Measurements from ENCODE around the gene DHX9. TPM values are rescaled to one million over a fixed set of nuclear protein-coding genes. Genes with fewer than 3 reads are reported as not detected.

DHX9 gene
- total RNA-seq, 2 donors from 2014 or later = 67.4 to 89.0 TPM

- intact Hi-C loops (cut with DNase I) = no loop called here
- DNase-seq = no peak
- ATAC-seq = no peak
Measured at GRCh38 chr1:182833271-182833670, 5.9 kb upstream of the DHX9 start.

GRCh38 chr1:182834326-182834725, 4.8 kb upstream of the DHX9 start:
- no peak for ATAC-seq
- DNase-seq = no peak
- intact Hi-C loops (cut with DNase I) = no loop called here

DNA sequence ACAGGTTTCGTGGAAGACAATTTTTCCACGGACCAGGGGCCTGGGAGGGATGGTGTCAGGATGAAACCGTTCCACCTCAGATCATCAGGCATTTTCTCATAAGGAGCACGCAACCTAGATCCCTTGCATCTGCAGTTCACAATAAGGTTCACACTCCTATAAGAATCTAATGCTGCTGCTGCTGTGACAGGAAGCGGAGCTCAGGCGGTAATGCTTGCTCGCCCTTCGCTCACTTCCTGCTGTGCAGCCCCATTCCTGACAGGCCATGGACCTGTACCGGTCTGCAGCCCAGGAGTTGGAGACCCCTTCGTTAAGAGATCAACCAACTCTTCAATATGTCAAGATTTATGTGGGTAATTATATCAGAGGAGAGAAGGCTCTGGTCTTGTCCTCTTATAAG, 3.3 kb upstream of the DHX9 start:
- DNase-seq (no peak), ATAC-seq (no peak)
- intact Hi-C loops (cut with DNase I) = no loop called here

DNA sequence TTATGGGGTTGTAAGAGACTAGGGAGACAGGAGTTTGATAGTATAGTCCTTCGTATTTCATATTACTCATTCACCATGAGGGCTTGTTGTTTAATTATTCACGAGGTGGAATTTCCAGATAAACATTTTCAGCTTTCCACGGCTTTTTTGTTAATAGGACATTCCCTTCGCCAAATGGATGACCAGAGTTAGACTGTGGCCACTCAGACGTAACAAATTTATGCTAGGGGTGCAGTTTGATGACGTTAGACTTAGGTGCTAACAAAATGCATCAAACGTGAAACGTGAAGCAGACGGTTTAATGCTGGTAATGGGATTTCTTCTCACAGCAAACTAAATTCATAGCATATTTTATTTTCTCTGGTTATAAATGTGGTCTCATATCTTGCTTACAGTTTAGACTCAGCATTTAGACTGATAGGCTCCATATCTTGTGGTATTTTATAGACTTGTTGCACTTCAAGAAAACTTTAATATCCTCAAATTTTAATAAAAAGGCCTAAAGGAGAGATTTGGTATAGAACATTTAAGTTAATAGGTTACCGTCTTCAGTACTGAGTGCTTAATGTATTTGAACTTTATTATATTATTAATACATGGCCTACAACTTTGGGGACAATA, 2.3 kb downstream of the DHX9 start:
- intact Hi-C loops (cut with DNase I) = no loop called here
- ATAC-seq (no peak), DNase-seq (no peak)

DNA sequence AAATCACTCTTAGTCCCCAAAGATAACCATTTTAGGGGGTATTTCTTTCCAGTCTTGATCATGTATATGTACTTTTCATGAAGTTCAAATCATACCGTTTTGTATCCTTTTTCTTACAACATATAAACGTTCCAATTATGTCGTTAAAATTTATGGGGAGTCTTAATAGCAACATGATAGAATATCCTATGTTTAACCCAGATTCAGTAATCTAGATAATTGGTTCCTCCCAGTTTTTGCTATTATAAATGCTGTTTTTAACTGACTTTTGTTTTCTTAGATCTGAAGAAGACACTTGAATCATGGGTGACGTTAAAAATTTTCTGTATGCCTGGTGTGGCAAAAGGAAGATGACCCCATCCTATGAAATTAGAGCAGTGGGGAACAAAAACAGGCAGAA, 3.1 kb downstream of the DHX9 start:
- ATAC-seq = no peak
- intact Hi-C loops (cut with DNase I) = no loop called here
- DNase-seq = no peak

DNA sequence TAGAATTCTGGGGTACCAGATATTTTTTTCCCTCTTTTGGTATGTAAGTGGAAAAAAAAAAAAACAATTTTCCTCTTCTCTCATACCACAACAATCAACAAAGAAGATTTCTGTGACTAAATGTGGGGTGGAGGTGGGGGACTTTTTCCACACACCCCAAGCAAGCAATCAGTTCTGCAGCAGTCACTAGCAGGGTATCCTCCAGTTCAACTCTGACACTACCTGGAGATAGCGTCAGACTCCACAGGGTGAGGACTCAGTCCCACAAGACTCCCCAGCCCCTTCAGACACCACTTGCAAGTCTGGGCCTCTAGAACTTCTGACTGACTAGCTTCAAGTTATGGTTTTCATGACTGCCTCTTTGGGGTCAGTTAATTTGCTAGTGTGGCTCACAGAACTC, 6.2 kb downstream of the DHX9 start:
- ATAC-seq (no peak), DNase-seq (no peak)
- intact Hi-C loops (cut with DNase I) = no loop called here

DNA sequence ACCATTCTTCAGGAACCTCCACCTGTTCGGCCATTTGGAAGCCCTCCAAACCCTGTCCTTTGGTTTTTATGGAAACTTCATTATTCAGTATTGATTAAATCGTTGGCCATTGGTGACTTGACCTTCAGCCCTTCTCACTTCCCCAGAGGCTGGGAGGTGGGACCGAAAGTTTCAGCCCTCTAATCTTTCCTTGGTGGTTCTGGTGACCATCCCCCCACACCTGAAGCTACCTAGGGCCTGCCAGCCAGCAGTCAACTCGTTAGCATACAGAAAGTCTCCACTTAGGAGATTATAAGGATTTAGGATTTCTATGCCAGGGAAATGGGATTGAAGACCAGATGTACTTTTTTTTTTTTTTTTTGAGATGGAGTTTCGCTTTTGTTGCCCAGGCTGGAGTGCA, 6.7 kb downstream of the DHX9 start:
- no peak for DNase-seq
- intact Hi-C loops (cut with DNase I) = no loop called here
- no peak for ATAC-seq

GRCh38 chr1:182847105-182847504, 8.0 kb downstream of the DHX9 start:
- ATAC-seq (no peak), DNase-seq (no peak)
- intact Hi-C loops (cut with DNase I) = no loop called here

GRCh38 chr1:182848736-182849135, 9.6 kb downstream of the DHX9 start:
- intact Hi-C loops (cut with DNase I) = no loop called here
- ATAC-seq (no peak), DNase-seq (no peak)

DNA sequence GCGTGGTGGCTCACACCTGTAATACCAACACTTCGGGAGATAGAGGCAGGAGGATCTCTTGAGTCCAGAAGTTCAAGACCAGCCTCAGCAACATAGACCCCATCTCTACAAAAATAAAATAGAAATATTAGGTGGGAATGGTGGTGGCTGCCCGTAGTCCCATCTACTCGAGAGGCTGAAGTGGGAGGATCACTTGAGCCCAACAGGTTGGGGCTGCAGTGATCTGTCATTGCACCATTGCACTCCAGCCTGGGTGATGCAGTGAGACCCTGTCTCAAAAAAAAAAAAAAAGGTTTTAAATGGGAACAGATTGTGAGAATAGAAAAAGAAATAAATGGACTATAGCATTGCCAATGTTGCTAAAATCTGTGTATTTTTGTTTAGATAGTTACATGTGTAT, 11.2 kb downstream of the DHX9 start:
- no peak for DNase-seq

GRCh38 chr1:182851825-182852224, 12.7 kb downstream of the DHX9 start:
- ATAC-seq (no peak), DNase-seq (no peak)
- intact Hi-C loops (cut with DNase I) = no loop called here

More for the DNA sequence above, 11.2 kb downstream of the DHX9 start:
- intact Hi-C loops (cut with DNase I) = no loop called here
- no peak for ATAC-seq

- DNase-seq = no peak
- intact Hi-C loops (cut with DNase I) = no loop called here
- ATAC-seq = no peak
Measured at GRCh38 chr1:182855911-182856310, 16.8 kb downstream of the DHX9 start.

DNA sequence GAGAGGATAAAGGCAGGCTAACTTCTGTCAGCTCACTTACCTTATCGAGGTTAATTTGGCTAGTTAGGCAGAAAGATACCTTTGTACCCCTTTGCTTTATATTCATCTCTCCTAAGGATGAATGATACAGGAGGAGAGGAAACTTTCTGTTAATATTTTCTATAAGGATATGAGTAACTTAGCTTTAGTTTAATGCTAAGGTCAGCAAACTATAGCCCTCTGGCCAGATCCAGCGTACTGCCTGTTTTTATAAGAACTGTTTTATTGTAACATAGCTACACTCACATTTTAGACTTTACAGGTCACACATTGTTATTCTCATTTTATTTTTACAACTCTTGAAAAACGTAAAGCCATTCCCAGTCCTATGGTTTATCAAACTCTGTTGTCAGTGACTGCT, 18.1 kb downstream of the DHX9 start:
- DNase-seq (no peak), ATAC-seq (no peak)
- intact Hi-C loops (cut with DNase I) = no loop called here

- ATAC-seq (no peak), DNase-seq (no peak)
- intact Hi-C loops (cut with DNase I) = no loop called here
Measured at GRCh38 chr1:182860658-182861057, 21.5 kb downstream of the DHX9 start.

GRCh38 chr1:182861994-182862393, 22.8 kb downstream of the DHX9 start:
- ATAC-seq (no peak), DNase-seq (no peak)
- intact Hi-C loops (cut with DNase I) = no loop called here

- no peak for DNase-seq
- no peak for ATAC-seq
- intact Hi-C loops (cut with DNase I) = no loop called here
Measured at GRCh38 chr1:182862827-182863226, 23.7 kb downstream of the DHX9 start.

GRCh38 chr1:182863940-182864339, 24.8 kb downstream of the DHX9 start:
- DNase-seq = no peak
- no peak for ATAC-seq
- intact Hi-C loops (cut with DNase I) = no loop called here

DNA sequence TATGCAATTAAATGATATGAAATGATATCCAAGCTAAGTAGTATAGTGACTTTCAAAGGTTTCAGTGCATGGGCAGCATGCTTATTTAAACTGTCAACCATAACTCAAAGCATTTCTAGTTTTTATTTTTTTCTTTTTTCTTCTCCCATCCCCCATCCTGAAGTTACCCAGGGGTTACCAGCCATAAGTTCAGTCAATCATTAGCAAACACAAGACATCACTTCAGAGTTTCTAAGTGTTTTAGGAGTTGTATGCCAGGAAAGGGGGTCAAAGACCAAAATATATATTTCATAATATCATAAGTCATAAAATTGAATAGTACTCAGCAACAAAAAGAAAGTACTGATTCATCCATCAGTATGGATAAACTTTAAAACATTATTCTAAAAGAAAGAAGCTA, 28.7 kb downstream of the DHX9 start:
- intact Hi-C loops (cut with DNase I) = no loop called here
- ATAC-seq (no peak), DNase-seq (no peak)

GRCh38 chr1:182869241-182869666, 30.1 kb downstream of the DHX9 start:
- intact Hi-C loops (cut with DNase I) = no loop called here
- DNase-seq (no peak), ATAC-seq (no peak)

GRCh38 chr1:182872881-182873280, 33.7 kb downstream of the DHX9 start:
- intact Hi-C loops (cut with DNase I) = no loop called here
- ATAC-seq = no peak

DNA sequence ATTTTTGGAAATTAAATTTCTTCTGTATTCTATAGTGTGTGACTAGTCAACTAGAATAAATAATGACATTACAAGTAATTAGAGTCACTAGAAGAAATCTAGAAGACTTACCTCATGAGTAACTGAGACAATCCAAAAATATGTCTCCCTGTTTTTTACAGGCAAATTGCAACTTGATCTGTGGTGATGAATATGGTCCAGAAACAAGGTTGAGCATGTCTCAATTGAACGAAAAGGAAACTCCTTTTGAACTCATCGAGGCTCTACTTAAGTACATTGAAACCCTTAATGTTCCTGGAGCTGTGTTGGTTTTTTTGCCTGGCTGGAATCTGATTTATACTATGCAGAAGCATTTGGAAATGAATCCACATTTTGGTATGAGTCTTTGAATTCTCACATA, 36.7 kb downstream of the DHX9 start:
- intact Hi-C loops (cut with DNase I) = no loop called here
- DNase-seq (no peak), ATAC-seq (no peak)

More at GRCh38 chr1:182872881-182873280, 33.7 kb downstream of the DHX9 start:
- no peak for DNase-seq

DNA sequence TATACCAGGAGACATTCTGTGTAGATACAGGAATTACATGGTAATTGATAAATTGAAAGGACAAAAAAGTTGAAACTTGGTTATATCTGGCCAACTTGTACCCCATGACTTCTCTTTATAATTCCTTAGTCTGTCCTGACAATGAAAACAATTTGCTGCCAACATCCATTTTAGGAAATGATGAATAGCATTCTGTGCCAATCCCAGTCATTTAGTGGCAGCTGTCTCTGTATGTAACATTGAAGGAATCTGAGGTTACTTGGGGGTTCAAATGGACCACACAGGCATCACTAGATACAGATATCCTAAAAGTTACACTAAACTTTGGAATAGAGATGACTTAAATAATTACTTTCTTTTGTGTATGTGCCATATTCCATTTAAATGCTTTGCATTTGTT, 38.2 kb downstream of the DHX9 start:
- ATAC-seq = no peak
- intact Hi-C loops (cut with DNase I) = no loop called here
- DNase-seq = no peak

Data from left cardiac atrium (tissue), 4 donors.